ENCODE measurements around the gene HTR3D. TPM values are rescaled to one million over a fixed set of nuclear protein-coding genes. Genes with fewer than 3 reads are reported as not detected.
"Not testable (repeated sequence)": the region's sequence is repeated elsewhere in the genome, so short reads cannot be mapped to it uniquely, and the experiment has no call there.

HTR3D gene
- total RNA-seq, 6 experiments from 2014 or later, result not detected

DNA sequence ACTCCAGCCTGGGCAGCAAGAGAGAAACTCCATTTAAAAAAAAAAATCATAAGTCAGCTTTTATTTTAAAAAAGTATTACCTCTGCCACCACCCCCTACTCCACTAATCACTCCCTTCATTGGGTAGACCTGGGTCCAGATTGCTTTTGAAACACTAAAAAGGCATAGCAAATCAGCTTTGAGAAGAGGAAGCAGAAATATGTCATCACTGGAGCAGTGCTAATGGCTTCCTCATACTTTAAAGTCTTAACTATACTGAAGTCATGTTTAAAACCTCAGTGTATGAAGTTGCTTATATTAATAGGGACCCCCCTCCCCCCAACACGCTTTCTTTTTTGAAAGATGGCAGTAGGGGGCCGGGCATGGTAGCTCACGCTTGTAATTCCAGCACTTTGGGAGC lies 1.0 kb upstream of the HTR3D start:
- DNase-seq, result no peak
- H3K27me3 Mint-ChIP-seq (ENCODE audit: insufficient read depth), result peaks cover 19% of the 10 kb centered on the region
- H3K4me3 Mint-ChIP-seq, result no peak overlapping the region

DNA sequence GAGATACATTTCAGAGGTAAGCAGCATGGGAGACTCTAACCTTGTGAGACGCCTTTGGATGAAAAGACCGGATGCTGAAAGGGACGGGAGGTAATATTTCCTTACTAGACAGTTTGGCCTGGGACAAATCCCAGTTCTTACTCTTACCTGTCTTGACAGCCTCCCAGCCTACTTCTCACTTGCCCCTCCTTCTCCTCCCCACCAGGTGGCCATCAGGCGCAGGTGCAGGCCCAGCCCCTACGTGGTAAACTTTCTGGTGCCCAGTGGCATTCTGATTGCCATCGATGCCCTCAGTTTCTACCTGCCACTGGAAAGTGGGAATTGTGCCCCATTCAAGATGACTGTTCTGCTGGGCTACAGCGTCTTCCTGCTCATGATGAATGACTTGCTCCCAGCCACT lies 6.3 kb downstream of the HTR3D start:
- Mint-ChIP-seq H3K27me3 (ENCODE audit: insufficient read depth) (peaks cover 25% of the 10 kb centered on the region), H3K4me3 (no peak overlapping the region), H3K9me3 (no peaks in the 10 kb centered on the region), H3K4me1 (ENCODE audit: low read depth) (no peaks in the 10 kb centered on the region; the same call in 1 of the 2 replicates), H3K36me3 (ENCODE audit: low read depth) (no peaks in the 10 kb centered on the region), H3K27ac (no peak overlapping the region)
- TF ChIP-seq, protein P1, sequence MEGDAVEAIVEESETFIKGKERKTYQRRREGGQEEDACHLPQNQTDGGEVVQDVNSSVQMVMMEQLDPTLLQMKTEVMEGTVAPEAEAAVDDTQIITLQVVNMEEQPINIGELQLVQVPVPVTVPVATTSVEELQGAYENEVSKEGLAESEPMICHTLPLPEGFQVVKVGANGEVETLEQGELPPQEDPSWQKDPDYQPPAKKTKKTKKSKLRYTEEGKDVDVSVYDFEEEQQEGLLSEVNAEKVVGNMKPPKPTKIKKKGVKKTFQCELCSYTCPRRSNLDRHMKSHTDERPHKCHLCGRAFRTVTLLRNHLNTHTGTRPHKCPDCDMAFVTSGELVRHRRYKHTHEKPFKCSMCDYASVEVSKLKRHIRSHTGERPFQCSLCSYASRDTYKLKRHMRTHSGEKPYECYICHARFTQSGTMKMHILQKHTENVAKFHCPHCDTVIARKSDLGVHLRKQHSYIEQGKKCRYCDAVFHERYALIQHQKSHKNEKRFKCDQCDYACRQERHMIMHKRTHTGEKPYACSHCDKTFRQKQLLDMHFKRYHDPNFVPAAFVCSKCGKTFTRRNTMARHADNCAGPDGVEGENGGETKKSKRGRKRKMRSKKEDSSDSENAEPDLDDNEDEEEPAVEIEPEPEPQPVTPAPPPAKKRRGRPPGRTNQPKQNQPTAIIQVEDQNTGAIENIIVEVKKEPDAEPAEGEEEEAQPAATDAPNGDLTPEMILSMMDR (IDR thresholded peaks at IDR 0.05), result no peak; the same call in 1 of the 2 replicates
- no peak for DNase-seq

More for the DNA sequence above, 1.0 kb upstream of the HTR3D start:
- Mint-ChIP-seq H3K36me3 (ENCODE audit: low read depth) (no peaks in the 10 kb centered on the region), H3K4me1 (ENCODE audit: low read depth) (no peaks in the 10 kb centered on the region), H3K27ac (no peak overlapping the region), H3K9me3 (no peaks in the 10 kb centered on the region)
- TF ChIP-seq, protein P1 (IDR thresholded peaks at IDR 0.05), result no peak

DNA sequence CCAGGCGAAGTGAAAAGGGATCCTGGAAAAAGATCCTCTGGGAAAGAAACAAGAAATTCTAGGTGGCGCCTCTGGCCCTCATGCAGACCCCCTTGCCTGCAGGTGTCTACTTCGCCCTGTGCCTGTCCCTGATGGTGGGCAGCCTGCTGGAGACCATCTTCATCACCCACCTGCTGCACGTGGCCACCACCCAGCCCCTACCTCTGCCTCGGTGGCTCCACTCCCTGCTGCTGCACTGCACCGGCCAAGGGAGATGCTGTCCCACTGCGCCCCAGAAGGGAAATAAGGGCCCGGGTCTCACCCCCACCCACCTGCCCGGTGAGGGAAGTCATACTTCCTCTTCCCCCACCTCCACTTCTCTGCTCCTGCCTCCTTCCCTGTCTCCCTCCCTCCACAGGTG lies 6.8 kb downstream of the HTR3D start:
- H3K9me3 Mint-ChIP-seq; H3K4me3 Mint-ChIP-seq; DNase-seq; H3K36me3 Mint-ChIP-seq (ENCODE audit: low read depth); H3K4me1 Mint-ChIP-seq (ENCODE audit: low read depth); H3K27ac Mint-ChIP-seq: not testable (repeated sequence)
- H3K27me3 Mint-ChIP-seq (ENCODE audit: insufficient read depth), result peaks cover 25% of the 10 kb centered on the region

DNA sequence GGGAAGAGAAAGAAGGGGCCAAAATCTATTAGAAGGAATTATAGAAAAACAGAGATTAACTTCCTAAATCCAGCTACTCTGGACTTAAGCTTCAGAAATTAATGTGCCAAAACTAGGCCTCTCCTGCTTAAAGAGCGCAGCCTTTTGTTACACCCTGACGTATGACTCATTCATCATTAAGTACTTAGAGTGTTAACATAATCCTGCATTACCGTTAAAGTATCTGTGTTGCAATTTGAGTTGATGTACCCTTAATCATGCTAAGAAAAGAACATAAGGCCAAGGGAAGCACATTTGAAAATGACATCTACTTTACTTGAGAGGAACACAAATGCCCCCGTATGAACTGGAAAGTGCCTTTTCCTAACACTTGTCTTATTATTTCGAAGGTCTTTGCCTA lies 7.9 kb downstream of the HTR3D start:
- Mint-ChIP-seq H3K27me3 (ENCODE audit: insufficient read depth) (peaks cover 30% of the 10 kb centered on the region), H3K27ac (no peak overlapping the region), H3K9me3 (no peaks in the 10 kb centered on the region), H3K4me1 (ENCODE audit: low read depth) (no peaks in the 10 kb centered on the region; the same call in 1 of the 2 replicates), H3K4me3 (no peak overlapping the region), H3K36me3 (ENCODE audit: low read depth) (no peaks in the 10 kb centered on the region)
- TF ChIP-seq, protein P1 (IDR thresholded peaks at IDR 0.05), result no peak
- no peak for DNase-seq

DNA sequence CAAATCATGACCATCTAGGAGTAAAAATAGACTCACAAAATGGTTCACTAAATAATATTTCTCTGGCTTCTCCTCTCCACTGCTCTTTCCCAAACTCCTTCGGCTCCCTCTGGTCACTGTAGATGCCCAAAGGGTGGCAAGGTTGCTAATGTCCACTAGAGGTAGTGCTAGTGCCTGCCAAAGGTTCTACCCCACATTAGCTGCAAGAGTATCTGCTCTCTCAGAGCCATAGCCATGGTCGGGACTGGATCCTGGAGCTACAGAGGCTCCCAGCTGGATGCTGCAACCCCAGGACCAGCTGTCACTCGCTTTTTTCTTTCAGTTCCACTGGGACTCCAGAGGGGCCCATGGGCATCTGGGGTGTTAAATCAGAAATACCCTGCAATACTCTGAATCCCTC lies 8.5 kb downstream of the HTR3D start:
- Mint-ChIP-seq H3K9me3 (no peaks in the 10 kb centered on the region), H3K27ac (no peak overlapping the region), H3K4me1 (ENCODE audit: low read depth) (no peaks in the 10 kb centered on the region; the same call in 1 of the 2 replicates), H3K36me3 (ENCODE audit: low read depth) (no peaks in the 10 kb centered on the region), H3K27me3 (ENCODE audit: insufficient read depth) (peaks cover 27% of the 10 kb centered on the region), H3K4me3 (no peak overlapping the region)
- DNase-seq, result peak; percentile 72
- TF ChIP-seq, protein P1 (IDR thresholded peaks at IDR 0.05), result peak; percentile 78

DNA sequence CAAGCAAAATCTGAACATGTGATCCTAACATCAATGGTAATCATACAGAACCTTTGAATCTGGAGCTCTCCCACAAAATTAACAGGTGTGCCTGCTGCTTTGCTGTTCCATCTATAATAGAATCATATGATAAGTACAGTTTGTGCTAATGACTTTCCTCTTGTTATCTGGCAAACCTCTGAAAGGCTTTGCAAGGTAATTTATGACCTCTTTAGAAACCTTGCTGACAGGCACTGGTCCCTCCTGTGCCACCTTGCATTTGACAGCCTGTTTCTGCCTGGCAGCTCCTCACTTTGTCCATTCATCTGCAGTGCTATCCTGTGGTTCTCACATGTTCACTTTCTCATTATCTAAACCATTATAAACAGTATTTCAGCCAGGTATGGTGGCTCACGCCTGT lies 11.1 kb downstream of the HTR3D start:
- TF ChIP-seq, protein P1 (IDR thresholded peaks at IDR 0.05), result no peak
- Mint-ChIP-seq H3K27me3 (ENCODE audit: insufficient read depth) (peaks cover 17% of the 10 kb centered on the region), H3K36me3 (ENCODE audit: low read depth) (no peaks in the 10 kb centered on the region), H3K4me3 (no peak overlapping the region), H3K4me1 (ENCODE audit: low read depth) (no peaks in the 10 kb centered on the region; the same call in 1 of the 2 replicates), H3K9me3 (no peaks in the 10 kb centered on the region), H3K27ac (no peak overlapping the region)
- no peak for DNase-seq

Data from HFFc6 (cell line).